AG10803 (cell line): ENCODE results near the gene NCOR1.

Source experiments
- DNase-seq: peaks from one replicate; pipeline ENCODE4 v3.0.0; 2010; ENCODE audit warnings: low read depth
- H3K4me3 ChIP-seq: 2 replicates; pipeline ENCODE4 v1.5.1; 2011; ENCODE audit warnings: mild to moderate bottlenecking, low read length, control low read depth
- CTCF ChIP-seq: conservative IDR thresholded peaks from 2 replicates; pipeline ENCODE4 v1.5.1; 2011; ENCODE audit warnings: mild to moderate bottlenecking, low read length, control low read depth, inconsistent platforms

The NCOR1 gene

GRCh38 chr17:16251556-16251955, 36.2 kb upstream of the NCOR1 start:
- no peak for TF ChIP-seq CTCF
- no peak for DNase-seq
- H3K4me3 ChIP-seq: no peak overlapping the region

GRCh38 chr17:16251043-16251442, 35.7 kb upstream of the NCOR1 start:
- DNase-seq: no peak
- no peak for TF ChIP-seq CTCF
- H3K4me3 ChIP-seq: no peak overlapping the region

GRCh38 chr17:16250635-16251034, 35.3 kb upstream of the NCOR1 start:
- DNase-seq: peak; percentile 77
- no peak for TF ChIP-seq CTCF
- no peak overlapping the region for H3K4me3 ChIP-seq

GRCh38 chr17:16247586-16247984, 32.3 kb upstream of the NCOR1 start:
- no peak for DNase-seq
- no peak for TF ChIP-seq CTCF
- H3K4me3 ChIP-seq: no peak overlapping the region

- TF ChIP-seq CTCF: no peak
- DNase-seq: no peak
- no peak overlapping the region for H3K4me3 ChIP-seq
Observed at GRCh38 chr17:16243801-16244567, 28.6 kb upstream of the NCOR1 start.

- TF ChIP-seq CTCF: no peak
- no peak for DNase-seq
- H3K4me3 ChIP-seq: no peak overlapping the region
Observed at GRCh38 chr17:16243385-16243784, 28.1 kb upstream of the NCOR1 start.

- no peak overlapping the region for H3K4me3 ChIP-seq
Observed at GRCh38 chr17:16241906-16242399, 26.6 kb upstream of the NCOR1 start.

More at GRCh38 chr17:16241906-16242399, 26.6 kb upstream of the NCOR1 start:
- DNase-seq: no peak
- TF ChIP-seq CTCF: no peak
